ENCODE measurements around the gene SLC4A2. TPM values are rescaled to one million over a fixed set of nuclear protein-coding genes. Genes with fewer than 3 reads are reported as not detected.
A peak's percentile ranks its signal among the peaks of the same experiment; 100 is the strongest.

Gene SLC4A2
- total and polyA plus RNA-seq, 2 of the 8 experiments (the other 6 are each of a cell fraction or from before 2014, with no cell fraction given), result 72.6 to 147 TPM

- 52% methylated on average over 5 of the region's 5 CpGs; no CpG with 5 or more reads in 1 of the 2 experiments for WGBS, 2 experiments (ENCODE audit: extremely low coverage in 1 of 2, insufficient coverage in 1 of 2, insufficient read length in 1 of 2, insufficient replicate concordance in 2 of 2, low coverage in 1 of 2, low lambda C conversion rate in 2 of 2, missing lambda C conversion rate in 1 of 2)
- TF ChIP-seq POLR2A (IDR thresholded peaks at IDR 0.05; ENCODE audit: control extremely low read depth in 1 of 2, low read depth in 2 of 2, low read length in 2 of 2) (no peak), CHD1 (IDR thresholded peaks at IDR 0.05; ENCODE audit: low read depth, low read length) (no peak), E2F6 (IDR thresholded peaks at IDR 0.05) (no peak), EZH2 (IDR thresholded peaks at IDR 0.05; ENCODE audit: low read depth, low read length, severe bottlenecking) (no peak), SP4 (IDR thresholded peaks at IDR 0.05; ENCODE audit: low read length) (0 out of 2 replicates have a peak, but pooled peaks have one; percentile 14), POLR2AphosphoS5 (IDR thresholded peaks at IDR 0.05; ENCODE audit: low read depth, low read length) (0 out of 2 replicates have a peak, but pooled peaks have one; percentile 8), SAP30 (IDR thresholded peaks at IDR 0.05; ENCODE audit: insufficient read depth, insufficient replicate concordance, low read length) (no peak), SRF (IDR thresholded peaks at IDR 0.05; ENCODE audit: low read depth, low read length) (no peak), GABPA (IDR thresholded peaks at IDR 0.05; ENCODE audit: borderline replicate concordance, insufficient read depth, low read length) (no peak), CREB1 (IDR thresholded peaks at IDR 0.05) (no peak)
- H3K79me2 ChIP-seq (ENCODE audit: control insufficient read depth in 1 of 2, insufficient read depth in 2 of 2, low read length in 2 of 2), result peaks cover 0 to 26% of the 10 kb centered on the region in 2 experiments; a peak in 2 of 4 replicates
These were observed 25.9 kb downstream of the SLC4A2 start for GRCh38 chr7:151085329-151085690.

More at GRCh38 chr7:151085329-151085690, 25.9 kb downstream of the SLC4A2 start:
- Histone ChIP-seq H3K23ac (ENCODE audit: insufficient read length) (no peak overlapping the region), H2BK120ac (replicated peaks; ENCODE audit: low read depth, low read length) (no peak overlapping the region), H4K5ac (ENCODE audit: insufficient read length, low read depth, low read length) (no peak overlapping the region), H3K18ac (ENCODE audit: extremely low read depth, low read length) (0 out of 2 replicates have a peak overlapping the region, but pooled peaks have one; percentile 15), H3K23me2 (ENCODE audit: low read depth, low read length) (peaks cover 32% of the 10 kb centered on the region), H3K36me3 (ENCODE audit: control insufficient read depth in 2 of 4, insufficient read depth in 4 of 4, low read length in 3 of 4) (no peaks in the 10 kb centered on the region), H3K56ac (replicated peaks; ENCODE audit: insufficient read length, low read depth, low read length) (no peak overlapping the region), H3K9me3 (ENCODE audit: insufficient read depth in 2 of 2, low read depth in 1 of 2, low read length in 1 of 2) (no peaks in the 10 kb centered on the region), H2BK15ac (ENCODE audit: low read length) (peak overlapping the region; percentile 88; the same call in 1 of the 2 replicates), H3K14ac (ENCODE audit: insufficient read length) (no peak overlapping the region), H3K4me2 (ENCODE audit: insufficient read depth in 1 of 2, low read depth in 2 of 2, low read length in 2 of 2) (peak overlapping the region; percentile 78 to 85), H2BK12ac (ENCODE audit: low read depth, low read length) (no peak overlapping the region; the same call in 1 of the 2 replicates), H3K27me3 (replicated peaks in 1 of 4; ENCODE audit: control insufficient read depth in 3 of 4, extremely low read depth in 1 of 4, insufficient read depth in 3 of 4, low read length in 3 of 4) (peaks cover 0 to 26% (median 14%) of the 10 kb centered on the region in 4 experiments; a peak in 6 of 7 replicates), H3K9ac (replicated peaks in 1 of 4; ENCODE audit: extremely low read depth in 1 of 4, low read depth in 3 of 4, low read length in 3 of 4) (no peak overlapping the region), H2AFZ (ENCODE audit: low read length) (no peak overlapping the region), H4K8ac (ENCODE audit: extremely low read depth, insufficient read depth, low read length) (no peak overlapping the region), H2BK5ac (ENCODE audit: low read depth, low read length) (peak overlapping the region; percentile 42; the same call in 1 of the 2 replicates), H4K91ac (replicated peaks; ENCODE audit: insufficient read length, low read length) (peak overlapping the region; percentile 51), H3K4ac (replicated peaks; ENCODE audit: insufficient read length, low read depth, low read length) (peak overlapping the region; percentile 46), H3K27ac (ENCODE audit: low read depth, low read length) (no peak overlapping the region), H4K20me1 (replicated peaks in 1 of 2; ENCODE audit: control insufficient read depth in 1 of 2, insufficient read depth in 2 of 2, low read length in 2 of 2) (peaks cover 19 to 27% of the 10 kb centered on the region in 2 experiments), H3K79me1 (ENCODE audit: low read depth, low read length) (peaks cover 5% of the 10 kb centered on the region), H2AK5ac (ENCODE audit: low read depth, low read length) (no peak overlapping the region), H2BK20ac (ENCODE audit: low read length) (no peak overlapping the region), H3K4me3 (ENCODE audit: extremely low read depth in 1 of 4, insufficient read depth in 2 of 4, low read depth in 3 of 4, low read length in 4 of 4) (peak overlapping the region in 3 of 4 experiments; percentile 48 to 64 (median 58); a peak in 5 of 8 replicates), H3K4me1 (replicated peaks in 1 of 4; ENCODE audit: control insufficient read depth in 3 of 4, insufficient read depth in 4 of 4, low read length in 3 of 4) (peaks cover 6 to 53% (median 31%) of the 10 kb centered on the region in 4 experiments)
- ChIA-PET POLR2A (ENCODE audit: partially characterized antibody) (interaction anchor here (0.6 to 2.7 kb wide), 9 partner anchors 9 to 234 kb away, joined by 3 to 13 read pairs (median 4); partner anchors contain the start of genes ABCF2 and H2BK1), CTCF (ENCODE audit: partially characterized antibody) (interaction anchor here (0.8 to 15.1 kb wide), 12 partner anchors 8 to 142 kb away, joined by 3 to 448 read pairs (median 3); partner anchors contain the start of genes ABCF2 and SLC4A2)
- FAIRE-seq (no peak), DNase-seq (ENCODE audit: low read depth in 1 of 2, low spot score in 2 of 2) (no peak)

All from H1 (cell line).